Stomach (tissue), 4 donors: ENCODE measurements around the gene PSMD1.

Source experiments
- POLR2A ChIP-seq, 4 donors: fragments of 450-650 bp; IDR thresholded peaks; one replicate each; pipeline ENCODE4 v1.6.1; 2016; ENCODE audit warnings: antibody characterized with exemption in 4 of 4, control low read depth in 2 of 4, mild to moderate bottlenecking in 1 of 4, moderate library complexity in 1 of 4
- TF ChIP-seq, protein P1 (sequence below), 7 experiments: fragments of 450-650 bp in 4 of 7; fragments of 200-600 bp in 3 of 7; sonication (generic) in 3 of 7; IDR thresholded peaks; one replicate each; pipeline ENCODE4 v1.5.1; 2016 to 2019; ENCODE audit warnings: antibody characterized with exemption in 7 of 7, control low read depth in 2 of 7, mild to moderate bottlenecking in 1 of 7

GRCh38 chr2:231030725-231031124 is 25.9 kb upstream of the PSMD1 start:
- TF ChIP-seq, protein P1, sequence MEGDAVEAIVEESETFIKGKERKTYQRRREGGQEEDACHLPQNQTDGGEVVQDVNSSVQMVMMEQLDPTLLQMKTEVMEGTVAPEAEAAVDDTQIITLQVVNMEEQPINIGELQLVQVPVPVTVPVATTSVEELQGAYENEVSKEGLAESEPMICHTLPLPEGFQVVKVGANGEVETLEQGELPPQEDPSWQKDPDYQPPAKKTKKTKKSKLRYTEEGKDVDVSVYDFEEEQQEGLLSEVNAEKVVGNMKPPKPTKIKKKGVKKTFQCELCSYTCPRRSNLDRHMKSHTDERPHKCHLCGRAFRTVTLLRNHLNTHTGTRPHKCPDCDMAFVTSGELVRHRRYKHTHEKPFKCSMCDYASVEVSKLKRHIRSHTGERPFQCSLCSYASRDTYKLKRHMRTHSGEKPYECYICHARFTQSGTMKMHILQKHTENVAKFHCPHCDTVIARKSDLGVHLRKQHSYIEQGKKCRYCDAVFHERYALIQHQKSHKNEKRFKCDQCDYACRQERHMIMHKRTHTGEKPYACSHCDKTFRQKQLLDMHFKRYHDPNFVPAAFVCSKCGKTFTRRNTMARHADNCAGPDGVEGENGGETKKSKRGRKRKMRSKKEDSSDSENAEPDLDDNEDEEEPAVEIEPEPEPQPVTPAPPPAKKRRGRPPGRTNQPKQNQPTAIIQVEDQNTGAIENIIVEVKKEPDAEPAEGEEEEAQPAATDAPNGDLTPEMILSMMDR (IDR thresholded peaks at IDR 0.05): no peak
- TF ChIP-seq POLR2A (IDR thresholded peaks at IDR 0.05): no peak
